ENCODE results near the gene VTCN1.

The VTCN1 gene

GRCh38 chr1:117208580-117208979 lies 2.1 kb downstream of the VTCN1 start:
- no peak for DNase-seq

DNA sequence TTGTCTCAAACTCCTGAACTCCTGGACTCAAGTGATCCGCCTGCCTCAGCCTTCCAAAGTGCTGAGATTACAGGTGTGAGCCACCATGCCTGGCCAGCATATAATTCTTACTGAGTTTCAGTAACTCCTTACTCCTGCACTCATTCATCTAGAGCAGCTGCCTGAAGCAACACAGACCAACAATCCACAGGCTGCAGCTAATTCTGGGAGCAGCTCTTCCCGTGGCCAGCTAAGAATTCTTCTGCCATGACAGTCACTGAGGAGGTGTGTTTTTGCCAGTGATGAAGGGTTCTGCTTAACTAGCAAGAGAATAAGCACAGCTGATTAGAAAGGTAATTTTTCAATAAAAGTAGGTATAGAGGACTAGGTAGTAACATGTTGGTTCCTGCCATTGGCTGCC lies 5.4 kb downstream of the VTCN1 start:
- no peak for DNase-seq

DNA sequence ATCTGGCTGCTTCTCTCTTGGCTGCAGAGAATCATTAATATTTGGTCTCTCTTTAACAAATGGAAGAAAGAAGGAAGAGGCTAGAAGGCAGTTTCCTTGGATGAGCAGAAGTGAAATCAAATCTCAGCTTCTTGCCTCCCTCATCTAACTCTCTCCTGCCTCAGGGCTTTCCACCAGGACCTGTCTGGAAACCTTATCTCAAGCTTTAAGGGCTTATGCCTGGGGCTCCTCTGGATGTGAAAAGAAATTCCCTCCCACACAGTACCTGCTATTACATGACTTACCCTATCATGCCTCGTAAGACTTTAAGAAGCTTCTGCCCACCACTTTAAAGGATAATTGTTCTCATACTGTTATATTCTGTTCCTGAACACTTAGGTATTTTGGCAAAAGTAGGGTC lies 8.9 kb downstream of the VTCN1 start:
- no peak for DNase-seq

DNA sequence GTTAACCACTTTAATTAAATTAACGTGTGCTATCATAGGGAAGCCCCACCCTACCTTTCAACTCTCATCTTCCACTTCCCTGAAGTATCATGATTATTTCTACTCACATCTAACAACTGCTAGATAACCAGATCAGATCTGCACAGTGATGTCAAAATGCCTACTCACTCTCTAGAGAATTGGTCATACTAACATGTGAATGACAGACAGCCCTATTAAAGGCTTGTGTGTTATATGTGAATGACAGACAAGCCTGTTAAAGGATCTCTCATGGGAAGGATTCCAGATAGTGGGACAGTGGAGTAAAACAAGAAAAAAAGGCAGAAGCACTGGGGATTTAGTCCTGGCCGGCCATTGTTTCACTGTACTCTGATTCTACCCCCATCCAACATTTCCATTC lies 12.6 kb downstream of the VTCN1 start:
- DNase-seq, result no peak

GRCh38 chr1:117189726-117190125 lies 21.0 kb downstream of the VTCN1 start:
- DNase-seq, result no peak

- DNase-seq, result no peak
These were observed 21.8 kb downstream of the VTCN1 start for GRCh38 chr1:117188816-117189437.

- DNase-seq, result no peak
These were observed 22.4 kb downstream of the VTCN1 start for GRCh38 chr1:117188170-117188815.

- no peak for DNase-seq
These were observed 27.6 kb downstream of the VTCN1 start for GRCh38 chr1:117183112-117183511.

DNA sequence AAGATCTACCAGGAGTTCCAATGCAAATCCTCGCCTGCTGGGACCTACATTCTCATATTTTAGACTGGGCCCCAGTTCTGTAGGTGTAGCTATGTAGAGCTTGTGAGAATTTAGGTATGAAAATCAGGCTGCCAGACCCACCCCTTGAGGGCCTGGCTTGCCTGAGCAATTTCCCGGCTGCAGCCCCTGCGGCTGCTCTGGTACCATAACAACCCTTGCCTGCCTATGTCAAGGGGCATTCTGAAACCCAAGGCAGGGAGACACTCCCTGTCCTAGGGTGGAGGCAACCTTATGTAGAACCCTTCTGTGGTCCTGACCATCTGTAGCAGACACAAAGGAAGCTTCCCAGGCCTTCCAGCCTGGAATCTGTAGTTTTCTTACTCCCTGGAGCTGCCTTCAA lies 28.4 kb downstream of the VTCN1 start:
- DNase-seq, result no peak

GRCh38 chr1:117181630-117182041 lies 29.1 kb downstream of the VTCN1 start:
- no peak for DNase-seq

DNA sequence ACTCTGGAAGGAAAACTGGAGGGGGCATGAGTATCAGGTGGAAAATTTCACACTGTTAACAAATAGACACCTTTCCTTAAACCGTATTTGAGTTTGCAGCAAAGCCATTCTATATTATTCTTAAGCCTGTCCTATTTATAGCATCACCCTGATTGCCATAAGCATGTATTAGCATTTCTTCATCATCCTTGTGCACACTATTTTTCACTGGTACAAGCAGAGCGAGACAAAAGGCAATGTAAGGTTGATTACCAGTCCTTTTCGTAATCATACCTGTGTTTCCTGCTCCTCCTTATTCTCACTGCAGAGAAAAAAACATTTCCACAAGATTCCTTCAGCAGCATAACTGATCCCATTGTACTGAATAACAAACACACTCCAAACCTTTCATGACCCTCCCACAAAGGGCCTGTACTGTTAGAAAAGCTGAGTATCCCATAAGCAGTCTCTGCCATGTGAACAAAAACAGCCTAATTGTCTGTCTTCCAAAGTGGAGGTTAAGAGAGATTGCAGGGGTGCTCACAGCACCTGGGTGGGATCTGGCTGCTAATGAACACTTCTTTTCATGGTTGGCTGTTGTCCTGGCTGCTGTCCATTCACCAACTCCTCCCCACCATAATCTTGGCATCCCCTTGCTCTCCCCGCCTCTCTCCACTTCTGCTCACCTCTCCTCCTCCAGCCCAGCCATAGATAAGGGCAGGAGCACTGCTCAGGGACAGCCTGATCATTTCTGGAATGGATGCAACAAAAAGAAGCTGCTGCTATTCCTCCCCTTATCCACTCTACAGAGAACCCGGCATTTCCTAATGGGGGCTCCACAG lies 30.4 kb downstream of the VTCN1 start:
- no peak for DNase-seq

GRCh38 chr1:117179471-117179870 lies 31.3 kb downstream of the VTCN1 start:
- no peak for DNase-seq

DNA sequence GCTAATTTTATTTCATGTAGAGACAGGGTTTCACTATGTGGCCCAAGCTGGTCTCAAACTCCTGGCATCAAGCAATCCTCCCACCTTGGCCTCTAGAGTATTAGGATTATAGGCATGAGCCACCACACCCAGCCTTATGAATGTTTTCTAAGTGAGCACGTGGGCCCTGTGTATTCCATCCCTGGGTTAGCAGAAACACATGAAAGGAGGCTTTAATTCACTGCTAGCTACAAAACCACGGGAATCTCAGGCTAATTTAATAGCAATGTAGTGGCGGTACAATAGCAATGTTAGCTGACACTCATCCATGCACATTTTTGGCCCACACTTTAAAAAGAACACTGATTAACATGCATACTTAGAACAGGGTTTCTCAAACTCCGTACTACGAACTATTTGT lies 32.0 kb downstream of the VTCN1 start:
- no peak for DNase-seq

GRCh38 chr1:117177376-117177775 lies 33.4 kb downstream of the VTCN1 start:
- DNase-seq, result no peak

GRCh38 chr1:117176579-117176978 lies 34.1 kb downstream of the VTCN1 start:
- no peak for DNase-seq

GRCh38 chr1:117174851-117175250 lies 35.9 kb downstream of the VTCN1 start:
- no peak for DNase-seq

GRCh38 chr1:117173691-117174090 lies 37.0 kb downstream of the VTCN1 start:
- no peak for DNase-seq

DNA sequence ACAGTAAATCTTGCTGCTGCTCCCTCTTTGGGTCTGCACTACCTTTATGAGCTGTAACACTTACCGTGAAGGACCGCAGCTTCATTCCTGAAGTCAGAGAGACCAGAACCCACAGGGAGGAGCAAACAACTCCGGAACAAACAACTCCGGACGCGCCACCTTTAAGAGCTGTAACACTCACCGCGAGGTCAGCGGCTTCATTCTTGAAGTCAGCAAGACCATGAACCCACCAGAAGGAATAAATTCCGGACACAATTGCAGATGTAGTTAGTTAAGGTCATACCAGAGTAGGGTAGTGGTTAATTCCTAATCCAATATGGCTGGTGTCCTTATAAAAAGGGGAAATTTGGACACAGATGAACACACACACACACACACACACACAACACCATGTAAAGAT lies 37.7 kb downstream of the VTCN1 start:
- no peak for DNase-seq

GRCh38 chr1:117171900-117172511 lies 38.7 kb downstream of the VTCN1 start:
- no peak for DNase-seq

DNA sequence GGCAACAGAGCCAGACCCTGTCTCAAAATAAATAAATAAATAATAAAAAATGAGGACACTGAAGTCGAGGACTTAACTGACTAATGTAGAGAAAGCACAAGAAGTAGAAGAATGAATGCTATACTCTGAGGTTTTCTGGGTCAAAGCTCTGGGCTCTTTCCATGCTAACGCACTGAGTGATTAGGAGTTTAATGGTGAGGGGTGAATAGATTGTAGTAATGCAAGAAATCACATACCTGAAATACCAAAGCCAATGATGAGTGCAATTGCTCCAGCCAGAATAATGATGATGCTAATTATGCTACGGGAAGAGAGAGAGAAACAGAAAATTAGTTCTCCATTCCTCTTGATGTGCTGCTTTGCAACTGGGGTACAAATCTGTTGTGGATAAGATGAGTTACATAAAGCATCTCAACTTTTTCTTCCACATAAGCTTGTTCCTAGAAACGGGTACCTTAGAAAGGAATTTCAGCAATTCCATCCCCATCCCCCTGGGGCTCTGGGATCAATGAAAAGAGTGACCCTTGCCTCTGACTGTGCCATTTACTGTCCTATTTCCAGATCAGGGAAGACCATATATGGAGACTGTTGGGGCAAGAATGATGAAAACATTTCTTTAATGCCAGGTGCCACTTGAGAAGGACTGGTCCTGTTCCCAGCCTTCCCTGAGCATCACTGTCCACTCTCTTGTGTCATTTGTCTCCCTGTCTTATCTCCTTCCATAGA lies 40.7 kb downstream of the VTCN1 start:
- DNase-seq, result no peak

- no peak for DNase-seq
These were observed 43.3 kb downstream of the VTCN1 start for GRCh38 chr1:117167402-117167801.

DNA sequence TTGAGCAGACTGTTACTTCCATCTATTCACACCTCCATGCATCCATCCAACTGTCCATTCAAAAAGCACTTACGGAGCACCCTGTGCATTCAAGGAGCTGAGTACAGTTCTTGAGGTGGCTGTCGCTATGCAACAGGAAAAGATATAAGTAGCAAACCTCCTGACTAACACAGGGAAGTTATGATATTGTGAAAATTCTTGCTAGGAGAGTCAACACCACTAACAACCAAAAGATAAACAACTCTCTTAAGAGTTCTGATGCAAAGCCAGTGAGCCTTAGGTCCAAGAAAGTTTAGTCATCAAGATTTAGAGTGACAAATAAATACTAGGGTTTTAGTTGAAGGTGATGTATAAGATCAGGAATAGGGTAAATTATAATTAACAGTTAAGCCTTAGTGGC lies 44.7 kb downstream of the VTCN1 start:
- no peak for DNase-seq

- no peak for DNase-seq
These were observed 46.5 kb downstream of the VTCN1 start for GRCh38 chr1:117164209-117164608.

Data from CD4-positive, alpha-beta T cell treated with Interleukin-17A for 4 hours (primary cell).